Activated CD8-positive, alpha-beta memory T cell treated with anti-CD3 and anti-CD28 coated beads, Interleukin-2, amount 50 U/mL, for 48 hours (primary cell): ENCODE results near the gene GPR143.

ENCODE experiments used
- DNase-seq: peaks from one replicate; pipeline ENCODE4 v3.0.0-alpha.2; 2020

Gene GPR143

DNA sequence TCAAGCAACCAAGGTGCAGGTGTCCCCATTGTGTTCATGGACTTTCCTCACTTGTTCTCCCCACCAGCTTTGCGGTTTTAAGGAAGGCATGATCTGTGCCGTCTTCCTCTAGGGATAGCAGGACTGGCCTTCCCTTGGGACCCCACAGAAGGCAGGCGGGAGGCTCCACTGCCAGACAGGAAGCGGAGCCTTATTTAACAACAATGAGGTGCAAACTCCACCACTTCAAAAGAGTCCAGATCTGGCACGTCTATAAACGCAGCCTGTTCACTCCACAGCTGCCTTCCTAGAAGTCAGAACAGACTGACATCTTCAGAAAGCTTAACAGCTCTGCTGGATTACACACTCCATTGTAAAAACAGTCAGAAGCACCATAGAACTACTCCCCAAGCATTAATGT, 1.7 kb upstream of the GPR143 start:
- DNase-seq = no peak

DNA sequence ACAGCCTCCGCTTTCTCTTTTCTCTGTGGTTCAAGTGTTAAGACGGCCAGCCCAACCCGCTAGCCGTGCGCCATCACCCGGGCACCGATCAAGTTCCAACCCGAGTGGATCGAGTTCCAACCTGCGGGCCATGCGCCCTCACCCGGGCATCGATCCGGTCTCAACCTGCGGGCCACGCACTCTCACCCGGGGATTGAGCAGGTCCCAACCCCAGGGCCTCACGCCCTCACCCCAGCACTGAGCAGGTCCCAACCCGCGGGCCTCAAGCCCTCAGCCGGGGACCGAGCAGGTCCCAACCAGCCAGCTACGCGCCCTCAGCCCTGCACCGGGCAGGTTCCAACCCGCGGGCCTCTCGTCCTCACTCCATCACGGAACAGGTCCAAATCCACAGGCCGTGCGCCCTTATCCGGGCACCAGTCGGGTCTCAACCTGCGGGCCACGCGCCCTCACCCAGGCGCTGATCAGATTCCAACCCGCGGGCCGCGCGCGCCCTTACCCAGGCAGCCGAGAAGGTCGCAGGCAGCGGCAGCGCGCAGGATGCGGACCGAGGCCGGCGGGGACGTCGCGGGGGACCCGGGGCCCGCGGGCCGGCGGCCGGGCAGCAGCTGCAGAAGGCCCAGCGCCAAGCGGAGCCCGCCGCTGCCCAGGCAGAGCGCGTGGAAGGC, 443 bp downstream of the GPR143 start:
- no peak for DNase-seq

DNA sequence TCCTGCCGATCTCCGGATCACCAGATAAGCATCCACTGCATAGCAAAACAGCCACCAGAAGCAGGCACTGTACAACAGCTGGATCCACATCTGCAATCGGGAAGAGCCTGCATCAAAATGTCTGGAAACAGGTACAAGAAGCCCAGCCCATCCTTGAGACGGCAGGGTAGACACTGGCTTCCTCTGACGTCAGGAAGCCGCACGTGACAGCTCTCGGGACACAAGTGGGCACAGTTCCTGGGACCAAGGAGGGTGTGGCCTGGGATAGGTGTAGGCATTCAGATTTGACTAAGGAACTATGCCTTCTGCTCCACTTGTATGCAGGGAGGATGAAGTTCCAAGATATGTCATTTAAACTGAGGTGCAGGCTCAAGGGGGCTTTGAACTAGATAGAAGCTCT, 6.3 kb downstream of the GPR143 start:
- no peak for DNase-seq

- no peak for DNase-seq
Measured at GRCh38 chrX:9758021-9758638, 7.5 kb downstream of the GPR143 start.

DNA sequence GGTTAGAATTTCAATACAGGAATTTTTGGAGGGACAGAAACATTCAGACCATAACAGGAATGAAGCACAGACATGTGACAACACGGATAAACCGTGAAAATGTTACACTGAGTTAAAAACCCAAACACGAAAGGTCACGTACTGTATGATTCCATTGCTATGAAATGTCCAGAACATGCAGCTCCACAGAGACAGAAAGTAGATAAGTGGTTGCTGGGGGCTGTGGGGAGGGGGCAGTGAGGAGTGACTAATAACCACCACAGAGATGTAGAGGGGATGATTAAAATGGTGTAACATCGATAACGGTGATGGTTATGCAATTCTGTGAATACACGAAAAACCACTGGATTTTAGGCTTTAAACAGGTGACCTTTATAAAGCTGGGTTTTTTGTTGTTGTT, 8.3 kb downstream of the GPR143 start:
- no peak for DNase-seq

GRCh38 chrX:9749146-9749692, 16.4 kb downstream of the GPR143 start:
- no peak for DNase-seq

GRCh38 chrX:9747644-9748043, 18.0 kb downstream of the GPR143 start:
- no peak for DNase-seq

DNA sequence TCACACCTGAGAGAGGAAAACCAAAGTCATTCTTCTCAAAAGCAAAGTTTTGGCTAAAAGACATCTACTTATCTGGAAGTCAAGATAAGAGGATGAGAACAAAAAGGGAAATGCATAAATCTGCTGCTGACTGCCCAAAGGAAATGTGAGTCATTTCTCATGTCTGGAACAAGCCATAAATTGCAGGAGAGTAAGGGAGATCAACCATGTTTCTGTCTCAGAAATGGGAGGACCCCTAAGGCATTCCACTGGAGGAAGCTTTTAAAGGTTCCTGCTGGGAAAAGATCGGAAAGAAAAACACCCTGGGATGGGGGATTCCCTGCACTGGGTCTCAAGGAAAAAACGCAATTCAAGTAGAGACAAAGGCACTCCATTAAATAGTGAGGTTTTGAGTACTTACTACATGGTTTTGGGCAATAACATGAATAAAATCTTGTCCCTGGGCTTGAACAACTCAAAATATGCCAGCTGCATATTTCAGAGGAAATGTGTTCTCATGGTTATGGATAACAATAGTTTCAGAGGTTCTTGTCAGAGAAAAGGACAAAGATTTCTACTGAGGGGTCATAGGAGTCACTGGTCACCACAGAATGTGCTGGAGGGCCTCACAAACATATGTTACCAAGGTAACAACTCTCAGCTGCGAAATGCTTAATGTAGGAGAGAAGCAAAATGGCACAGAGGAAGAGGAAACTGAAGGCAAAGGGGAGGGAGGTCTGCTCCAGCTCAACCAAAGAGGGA, 19.3 kb downstream of the GPR143 start:
- DNase-seq = no peak

DNA sequence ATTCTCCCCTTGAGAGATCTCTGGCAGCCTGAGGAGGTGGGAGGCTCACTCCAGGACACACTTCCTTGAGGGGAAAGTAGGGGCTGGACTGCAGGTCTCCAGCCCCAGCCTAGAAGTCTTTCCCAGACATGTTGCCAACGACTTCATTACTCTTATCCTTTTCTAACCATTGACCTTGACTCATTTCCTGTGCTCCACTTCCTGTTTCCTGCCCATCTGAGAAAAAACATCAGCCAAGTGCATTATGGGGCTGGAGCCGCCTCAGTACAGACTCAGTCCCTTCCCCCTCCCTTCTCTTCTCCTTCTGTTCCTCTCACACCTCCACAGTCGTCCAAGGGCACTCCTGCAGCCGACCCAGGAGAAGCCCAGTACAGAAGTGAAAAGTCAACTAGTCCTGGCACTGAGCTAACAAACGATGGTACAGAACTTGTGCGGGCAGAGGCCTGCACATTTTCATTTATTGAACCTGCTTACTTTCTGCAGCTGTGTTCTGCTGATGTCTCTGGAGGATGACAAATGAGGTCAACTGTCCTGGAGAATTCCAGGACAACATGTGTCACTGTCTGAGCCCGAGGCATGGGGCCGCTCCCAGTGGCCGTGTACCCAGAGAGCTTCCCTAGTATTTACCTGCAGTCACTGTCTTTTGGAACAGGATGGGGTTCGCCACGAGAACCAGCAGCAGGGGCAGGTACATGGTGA, 20.1 kb downstream of the GPR143 start:
- DNase-seq = no peak

DNA sequence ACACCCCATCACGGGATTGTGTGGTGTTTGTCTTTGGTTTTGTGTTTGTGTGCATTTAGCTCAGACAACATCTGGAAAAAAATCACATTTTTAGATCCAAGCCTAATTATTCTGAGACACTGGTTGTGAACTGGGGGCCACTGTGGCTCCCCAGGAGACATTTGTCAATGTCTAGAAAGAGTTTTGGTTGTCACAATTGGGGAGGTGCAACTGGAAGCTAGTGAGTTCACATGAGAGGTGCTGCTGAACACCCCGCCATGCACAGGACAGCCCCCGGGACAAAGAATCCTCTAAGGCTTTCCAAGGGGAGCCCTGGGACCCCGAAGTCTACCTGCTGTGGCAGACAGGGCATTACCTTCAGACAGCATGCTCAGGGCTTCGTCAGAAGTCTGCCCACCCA, 26.5 kb downstream of the GPR143 start:
- DNase-seq = no peak

- no peak for DNase-seq
Measured at GRCh38 chrX:9738151-9738550, 27.5 kb downstream of the GPR143 start.

DNA sequence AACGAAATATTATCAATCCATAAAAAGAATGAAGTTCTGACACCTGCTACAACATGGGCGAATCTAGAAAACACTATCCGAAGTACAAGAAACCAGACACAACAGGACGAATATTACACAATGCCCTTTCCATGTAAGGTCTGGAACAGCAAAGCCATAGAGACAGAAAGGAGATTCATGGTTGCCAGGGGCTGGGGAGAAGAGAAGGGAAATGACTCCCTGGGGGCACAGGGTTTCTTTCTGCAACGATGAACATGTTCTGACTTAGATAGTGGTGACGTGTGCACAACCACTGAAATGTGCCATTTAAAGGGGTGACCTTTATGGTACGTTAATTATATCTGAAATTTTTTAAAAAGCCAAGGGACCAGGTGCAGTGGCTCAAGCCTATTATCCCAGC, 28.3 kb downstream of the GPR143 start:
- DNase-seq = no peak

- DNase-seq = no peak
Measured at GRCh38 chrX:9730752-9731151, 34.9 kb downstream of the GPR143 start.

DNA sequence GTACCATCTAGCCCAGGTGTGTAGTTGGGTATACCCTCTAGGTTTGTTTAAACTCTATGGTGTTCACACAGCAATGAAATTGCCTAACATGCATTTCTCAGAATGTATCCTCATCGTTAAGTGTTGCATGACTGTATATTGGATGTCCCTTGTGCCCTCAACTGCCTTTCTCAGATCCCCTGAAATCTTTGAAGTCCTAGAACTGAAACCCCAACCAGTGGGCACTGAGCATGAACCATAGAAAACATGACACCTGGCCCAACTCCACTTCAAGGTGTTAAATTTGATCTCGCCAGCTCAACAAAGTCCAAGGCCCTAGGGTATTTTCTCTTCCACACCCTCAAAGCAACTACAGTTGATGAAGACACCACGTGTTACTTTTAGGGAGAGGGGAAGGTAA, 35.6 kb downstream of the GPR143 start:
- DNase-seq = no peak

DNA sequence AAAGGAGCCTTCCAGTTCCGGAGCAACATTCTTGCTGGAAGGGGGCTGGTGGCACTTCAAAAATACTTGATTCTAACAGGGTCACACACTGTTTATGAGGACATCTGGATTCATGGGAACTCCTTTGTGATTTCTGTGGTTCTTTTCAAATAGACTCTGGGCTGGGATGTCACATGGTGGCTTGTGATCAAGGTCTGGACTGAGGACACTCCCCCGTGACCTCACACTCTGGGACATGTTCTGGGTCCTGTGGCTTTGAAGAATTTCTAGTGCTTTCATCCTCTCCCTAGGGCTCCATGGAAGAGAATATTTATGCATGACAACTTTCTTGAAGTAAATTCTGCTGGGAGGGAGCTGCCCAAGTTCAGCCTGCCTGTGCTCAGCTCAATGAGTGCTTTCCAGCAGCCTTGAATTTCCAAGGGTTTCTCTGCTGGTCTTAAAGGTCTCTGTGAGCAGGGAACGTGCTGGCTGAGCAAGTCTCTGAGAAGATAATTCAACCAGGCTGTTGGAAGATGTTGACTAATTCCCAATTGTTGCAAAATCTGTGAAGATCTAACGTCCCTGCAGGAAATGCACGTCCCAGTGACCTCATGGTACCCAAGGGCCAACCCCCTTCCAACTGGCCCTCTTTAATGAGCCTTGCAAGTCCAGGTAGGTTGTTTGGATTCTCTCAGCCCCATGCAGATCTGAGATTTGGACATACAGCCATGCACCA, 36.3 kb downstream of the GPR143 start:
- DNase-seq = no peak

- DNase-seq = no peak
Measured at GRCh38 chrX:9728261-9728660, 37.4 kb downstream of the GPR143 start.

- DNase-seq = no peak
Measured at GRCh38 chrX:9724711-9725110, 40.9 kb downstream of the GPR143 start.

DNA sequence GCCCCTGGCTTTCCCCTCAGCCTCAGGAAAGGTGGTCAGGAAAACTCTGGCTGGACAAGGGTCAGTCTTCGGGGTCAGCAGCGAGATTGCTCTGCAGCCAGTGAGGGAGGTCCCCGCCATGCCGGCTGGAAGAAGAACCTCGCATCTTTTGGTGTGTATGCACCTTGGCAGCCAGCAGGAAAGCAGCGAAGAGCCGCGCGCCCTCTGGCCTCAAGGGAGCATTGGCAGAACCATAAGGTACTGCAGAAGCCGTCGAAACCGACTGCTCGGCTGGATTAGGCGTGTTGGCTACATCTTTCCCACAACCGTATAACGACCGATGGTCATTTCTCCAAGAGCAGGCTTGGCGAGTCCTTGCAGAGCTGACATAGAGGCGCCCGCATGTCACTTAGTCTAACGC, 48.3 kb downstream of the GPR143 start:
- no peak for DNase-seq

GRCh38 chrX:9710332-9710731, 55.3 kb downstream of the GPR143 start:
- no peak for DNase-seq

- peak; percentile 87 for DNase-seq
Measured at GRCh38 chrX:9708923-9709553, 56.6 kb downstream of the GPR143 start.

- DNase-seq = no peak
Measured at GRCh38 chrX:9708086-9708485, 57.6 kb downstream of the GPR143 start.

- no peak for DNase-seq
Measured at GRCh38 chrX:9707306-9708033, 58.2 kb downstream of the GPR143 start.
